Activated B cell treated with CpG ODN at 0.5 μM for 24 hours (primary cell): ENCODE data around the gene SLC6A4. TPM values are rescaled to one million over a fixed set of nuclear protein-coding genes. Genes with fewer than 3 reads are reported as not detected.
A peak's percentile ranks its signal among the peaks of the same experiment; 100 is the strongest.

Source experiments
- ATAC-seq: fragments of 200-7000 bp; cut with Tn5 transposase; one replicate; pipeline ENCODE4 v1.10.0; 2021; ENCODE audit warnings: low read depth, mild to moderate bottlenecking, moderate library complexity
- CTCF ChIA-PET: fragments of 350-600 bp; sonication (Branson Sonifier 250); formaldehyde crosslinking; loops from one replicate; lab custom pipeline; 2021; ENCODE audit warnings: antibody characterized with exemption; lab: Charles Lee
- POLR2A ChIA-PET: fragments of 350-600 bp; sonication (Branson Sonifier 250); formaldehyde crosslinking; loops from one replicate; lab custom pipeline; 2021; ENCODE audit warnings: antibody characterized with exemption; lab: Charles Lee
- DNase-seq: peaks from one replicate; pipeline ENCODE4 v3.0.0; 2022
- H3K27ac Mint-ChIP-seq: one replicate; pipeline ENCODE4 v1.8.0; 2020; ENCODE audit warnings: mixed read lengths
- H3K27me3 Mint-ChIP-seq: one replicate; pipeline ENCODE4 v1.8.0; 2021; ENCODE audit warnings: mixed read lengths
- H3K36me3 Mint-ChIP-seq: one replicate; pipeline ENCODE4 v1.8.0; 2021; ENCODE audit warnings: low read depth, mixed read lengths
- H3K4me1 Mint-ChIP-seq: one replicate; pipeline ENCODE4 v1.8.0; 2021; ENCODE audit warnings: mixed read lengths
- H3K4me3 Mint-ChIP-seq: one replicate; pipeline ENCODE4 v1.8.0; 2020; ENCODE audit warnings: mild to moderate bottlenecking, mixed read lengths
- H3K9me3 Mint-ChIP-seq: one replicate; pipeline ENCODE4 v1.8.0; 2020; ENCODE audit warnings: mixed read lengths
- CTCF ChIP-seq: fragments of 200-600 bp; IDR thresholded peaks from one replicate; pipeline ENCODE4 v1.8.0; 2022; ENCODE audit warnings: antibody characterized with exemption, mild to moderate bottlenecking
- intact Hi-C: fragments of 100-400 bp; cut with micrococcal nuclease; formaldehyde crosslinking; loops from one replicate; pipeline ENCODE4 v1.15.1; 2024
- total RNA-seq: library from RNA; stranded (reverse); gene quantifications from 2 replicates; pipeline ENCODE4 v1.2.3, GENCODE V29; 2022

The SLC6A4 gene
- total RNA-seq, 1 donor from 2014 or later = not detected

GRCh38 chr17:30218799-30219198 is 16.7 kb downstream of the SLC6A4 start:
- POLR2A ChIA-PET = no interaction called here
- TF ChIP-seq CTCF = no peak
- CTCF ChIA-PET = no interaction called here

GRCh38 chr17:30217746-30218245 is 17.7 kb downstream of the SLC6A4 start:
- CTCF ChIA-PET = no interaction called here
- ATAC-seq = no peak
- Mint-ChIP-seq H3K4me1 (peaks cover 2% of the 10 kb centered on the region), H3K27ac (no peak overlapping the region), H3K4me3 (no peak overlapping the region), H3K9me3 (no peaks in the 10 kb centered on the region), H3K27me3 (no peaks in the 10 kb centered on the region), H3K36me3 (no peaks in the 10 kb centered on the region)
- intact Hi-C loops = no loop called here
- POLR2A ChIA-PET = no interaction called here
- TF ChIP-seq CTCF = no peak
- no peak for DNase-seq

More at GRCh38 chr17:30218799-30219198, 16.7 kb downstream of the SLC6A4 start:
- Mint-ChIP-seq H3K9me3 (no peaks in the 10 kb centered on the region), H3K27me3 (no peaks in the 10 kb centered on the region), H3K4me1 (no peaks in the 10 kb centered on the region), H3K4me3 (no peak overlapping the region), H3K36me3 (no peaks in the 10 kb centered on the region), H3K27ac (no peak overlapping the region)
- intact Hi-C loops = no loop called here
- ATAC-seq (no peak), DNase-seq (no peak)

- DNase-seq (no peak), ATAC-seq (no peak)
- H3K27ac Mint-ChIP-seq = no peak overlapping the region
- H3K4me3 Mint-ChIP-seq = no peak overlapping the region
- no peaks in the 10 kb centered on the region for H3K27me3 Mint-ChIP-seq
- CTCF ChIA-PET = no interaction called here
- no peaks in the 10 kb centered on the region for H3K9me3 Mint-ChIP-seq
- POLR2A ChIA-PET = no interaction called here
- TF ChIP-seq CTCF = no peak
- intact Hi-C loops = no loop called here
- H3K4me1 Mint-ChIP-seq = peaks cover 5% of the 10 kb centered on the region
- H3K36me3 Mint-ChIP-seq = no peaks in the 10 kb centered on the region
Measured at GRCh38 chr17:30217054-30217453, 18.4 kb downstream of the SLC6A4 start.

- Mint-ChIP-seq H3K4me1 (peaks cover 9% of the 10 kb centered on the region), H3K9me3 (no peaks in the 10 kb centered on the region), H3K27me3 (peaks cover 4% of the 10 kb centered on the region), H3K27ac (no peak overlapping the region), H3K4me3 (no peak overlapping the region), H3K36me3 (no peaks in the 10 kb centered on the region)
- no peak for TF ChIP-seq CTCF
- peak; percentile 47 for ATAC-seq
- no peak for DNase-seq
- ChIA-PET POLR2A (interaction anchor here (0.6 kb wide), 1 partner anchor 95 kb away, joined by 4 read pairs; no protein-coding TSS in a partner anchor), CTCF (no interaction called here)
- intact Hi-C loops = no loop called here
Measured at GRCh38 chr17:30212750-30213149, 22.7 kb downstream of the SLC6A4 start.

- Mint-ChIP-seq H3K36me3 (no peaks in the 10 kb centered on the region), H3K9me3 (no peaks in the 10 kb centered on the region), H3K27me3 (peaks cover 7% of the 10 kb centered on the region), H3K4me3 (no peak overlapping the region), H3K27ac (no peak overlapping the region), H3K4me1 (peaks cover 9% of the 10 kb centered on the region)
- DNase-seq (no peak), ATAC-seq (no peak)
- intact Hi-C loops = no loop called here
- no peak for TF ChIP-seq CTCF
- ChIA-PET POLR2A (no interaction called here), CTCF (no interaction called here)
Measured at GRCh38 chr17:30211371-30211770, 24.1 kb downstream of the SLC6A4 start.
